ENCODE data around the gene ZNF444.
A peak's percentile ranks its signal among the peaks of the same experiment; 100 is the strongest.

The ZNF444 gene

GRCh38 chr19:56123266-56123891, 17.7 kb upstream of the ZNF444 start:
- DNase-seq: no peak

DNA sequence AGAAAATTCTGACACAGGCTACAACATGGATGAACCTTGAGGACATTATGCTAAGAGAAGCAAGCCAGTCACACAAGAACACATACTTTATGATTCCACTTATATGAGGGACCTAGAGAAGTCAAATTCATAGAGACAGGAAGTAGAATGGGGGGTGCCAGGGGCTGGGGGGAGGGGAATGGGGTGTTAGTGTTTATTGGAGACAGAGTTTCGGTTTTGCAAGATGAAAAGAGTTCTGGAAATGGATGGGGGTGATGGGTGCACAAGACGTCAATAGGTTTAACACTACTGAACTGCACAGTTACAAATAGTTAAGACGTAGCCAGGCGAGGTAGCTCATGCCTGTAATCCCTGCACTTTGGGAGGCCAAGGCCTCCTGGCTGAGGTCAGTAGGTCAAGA, 16.5 kb upstream of the ZNF444 start:
- DNase-seq: no peak

- no peak for DNase-seq
These were observed 15.1 kb upstream of the ZNF444 start for GRCh38 chr19:56125806-56126590.

- no peak for DNase-seq
These were observed 13.9 kb upstream of the ZNF444 start for GRCh38 chr19:56126983-56127780.

GRCh38 chr19:56130006-56130405, 11.1 kb upstream of the ZNF444 start:
- DNase-seq: no peak

DNA sequence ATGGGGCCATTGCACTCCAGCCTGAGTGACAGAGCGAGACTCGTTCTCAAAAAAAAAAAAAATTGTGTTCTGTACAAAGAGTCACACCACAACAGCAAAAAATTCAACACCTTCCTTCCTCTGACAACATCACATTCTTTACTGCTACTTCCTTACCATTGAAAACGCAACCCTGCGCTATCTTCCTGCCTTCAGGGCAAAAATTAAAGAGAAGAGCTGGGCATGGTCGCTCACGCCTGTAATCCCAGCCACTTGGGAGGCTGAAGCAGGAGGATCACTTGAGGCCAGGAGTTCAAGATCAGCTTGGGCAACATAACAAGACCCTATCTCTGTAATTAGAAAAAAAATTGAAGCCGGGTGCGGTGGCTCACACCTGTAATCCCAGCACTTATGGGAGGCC, 9.4 kb upstream of the ZNF444 start:
- no peak for DNase-seq

DNA sequence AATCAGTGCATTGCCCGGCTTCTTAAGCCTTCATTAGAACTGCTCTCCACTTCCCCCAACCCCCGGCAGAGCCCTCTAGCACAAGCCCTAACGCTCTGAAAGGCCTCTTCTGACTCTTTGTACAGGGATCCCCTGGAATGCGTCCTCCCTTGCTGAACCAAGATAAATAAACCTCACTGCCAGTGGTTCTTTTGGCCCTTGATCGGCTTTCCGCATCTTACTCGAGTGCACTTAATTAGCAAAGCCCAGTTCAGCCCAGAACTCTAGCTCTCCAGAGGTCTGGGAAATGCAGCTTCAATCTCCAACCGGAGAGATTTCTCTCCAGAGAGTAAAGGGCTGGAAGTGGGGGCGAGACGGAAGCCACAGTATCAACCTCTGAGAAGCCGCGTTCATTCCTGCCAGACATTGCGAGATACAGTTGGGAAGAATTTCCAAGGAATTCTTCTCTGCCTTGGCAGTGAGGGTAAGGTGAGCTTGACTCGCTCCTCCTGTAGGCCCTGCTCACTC, 8.7 kb upstream of the ZNF444 start:
- no peak for DNase-seq

GRCh38 chr19:56133858-56134653, 7.0 kb upstream of the ZNF444 start:
- no peak for DNase-seq

DNA sequence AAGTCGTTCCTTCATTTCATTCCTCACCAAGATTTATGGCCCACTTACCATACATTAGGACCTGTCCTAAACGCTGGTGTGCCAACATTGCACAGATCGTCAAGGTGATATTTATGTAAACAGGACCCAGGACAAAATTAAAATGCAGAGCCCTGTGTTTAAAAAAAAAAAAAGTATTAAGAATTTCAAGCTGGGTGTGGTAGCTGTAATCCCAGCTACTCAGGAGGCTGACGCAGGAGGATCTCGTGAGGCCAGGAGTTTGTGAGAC, 6.5 kb upstream of the ZNF444 start:
- DNase-seq: no peak

- DNase-seq: no peak
These were observed 4.7 kb upstream of the ZNF444 start for GRCh38 chr19:56136362-56136761.

DNA sequence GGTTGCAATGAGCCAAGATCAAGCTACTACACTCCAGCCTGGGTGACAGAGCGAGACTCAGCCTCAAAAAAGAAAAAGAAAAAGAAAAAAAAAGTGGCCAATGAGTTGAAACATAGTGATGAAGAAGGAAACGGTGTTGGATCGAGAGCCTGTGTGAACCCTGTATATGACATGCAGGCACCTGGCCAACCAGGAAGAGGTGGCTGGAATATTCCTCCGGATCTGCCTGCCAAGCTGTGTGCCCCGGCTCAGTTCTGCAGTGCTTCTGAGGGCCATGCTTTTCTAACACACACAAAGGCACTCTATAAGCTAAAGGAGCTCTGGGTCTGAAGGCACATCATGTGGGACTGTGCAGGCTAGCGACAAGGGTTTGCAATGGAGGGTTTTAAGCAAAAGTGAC, 3.7 kb upstream of the ZNF444 start:
- no peak for DNase-seq

GRCh38 chr19:56138069-56138468, 3.0 kb upstream of the ZNF444 start:
- no peak for DNase-seq

DNA sequence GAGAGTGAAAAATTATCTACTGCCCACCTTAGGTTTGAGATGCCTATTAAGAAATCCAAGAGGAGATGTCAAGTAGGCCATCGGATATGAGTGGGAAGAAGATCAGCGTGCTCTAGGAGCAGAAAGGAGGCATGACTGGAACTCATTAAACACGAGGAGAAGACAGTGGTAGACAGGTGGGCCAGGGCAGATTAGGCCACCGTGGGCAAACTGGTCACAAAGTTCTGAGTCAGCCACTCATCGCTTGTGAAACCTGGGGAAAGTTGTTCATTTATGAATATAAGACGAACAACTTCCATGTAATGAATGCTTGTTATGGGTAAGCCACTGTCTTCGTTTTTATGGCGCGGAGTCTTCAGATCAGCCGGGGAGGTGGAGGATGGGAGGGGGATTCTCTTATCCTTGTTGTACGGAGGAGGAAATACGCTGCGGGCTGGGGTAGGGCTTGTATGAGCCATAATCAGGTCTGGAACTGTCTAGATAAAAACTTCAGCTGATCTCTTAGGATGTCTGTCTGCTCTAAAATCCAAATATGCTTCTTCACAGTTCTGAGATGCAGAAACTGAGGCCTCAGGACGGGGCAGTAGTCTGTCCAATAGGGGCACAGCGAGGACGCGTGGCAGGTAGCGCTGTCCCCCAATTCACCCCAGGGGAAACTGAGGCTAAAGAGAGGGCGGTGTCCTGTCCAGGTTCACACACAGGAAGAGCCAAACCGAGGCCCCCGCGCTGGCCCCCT, 1.1 kb upstream of the ZNF444 start:
- peak; percentile 30 for DNase-seq

DNA sequence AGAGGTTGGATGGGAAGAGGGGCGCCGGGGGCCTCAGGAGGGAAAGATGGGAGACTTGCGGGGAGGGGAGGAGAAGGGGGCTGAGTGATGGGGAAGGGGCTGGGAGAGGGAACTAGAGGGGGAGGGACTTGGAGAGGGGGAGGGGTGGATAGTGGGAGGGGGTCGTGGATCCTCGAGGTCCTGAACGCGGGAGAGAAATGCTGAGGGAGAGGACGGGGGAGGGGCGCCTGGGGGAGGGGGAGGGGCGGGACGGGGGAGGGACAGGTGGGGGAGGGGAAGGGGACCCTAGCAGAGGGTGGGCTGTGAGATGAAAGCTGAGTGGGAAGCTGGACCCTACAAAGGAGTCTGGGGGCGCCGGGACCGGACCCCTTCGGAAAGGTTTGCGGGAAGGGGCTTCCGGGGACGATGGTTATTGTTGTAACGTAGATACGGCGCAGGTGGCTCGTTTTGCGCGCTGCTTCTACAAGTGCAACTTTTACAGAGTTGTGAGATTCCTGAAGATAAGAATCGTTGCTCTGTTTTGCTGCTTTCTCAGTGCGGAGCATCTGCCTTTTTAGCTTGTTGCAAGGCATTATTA, 418 bp downstream of the ZNF444 start:
- DNase-seq: peak; percentile 41

DNA sequence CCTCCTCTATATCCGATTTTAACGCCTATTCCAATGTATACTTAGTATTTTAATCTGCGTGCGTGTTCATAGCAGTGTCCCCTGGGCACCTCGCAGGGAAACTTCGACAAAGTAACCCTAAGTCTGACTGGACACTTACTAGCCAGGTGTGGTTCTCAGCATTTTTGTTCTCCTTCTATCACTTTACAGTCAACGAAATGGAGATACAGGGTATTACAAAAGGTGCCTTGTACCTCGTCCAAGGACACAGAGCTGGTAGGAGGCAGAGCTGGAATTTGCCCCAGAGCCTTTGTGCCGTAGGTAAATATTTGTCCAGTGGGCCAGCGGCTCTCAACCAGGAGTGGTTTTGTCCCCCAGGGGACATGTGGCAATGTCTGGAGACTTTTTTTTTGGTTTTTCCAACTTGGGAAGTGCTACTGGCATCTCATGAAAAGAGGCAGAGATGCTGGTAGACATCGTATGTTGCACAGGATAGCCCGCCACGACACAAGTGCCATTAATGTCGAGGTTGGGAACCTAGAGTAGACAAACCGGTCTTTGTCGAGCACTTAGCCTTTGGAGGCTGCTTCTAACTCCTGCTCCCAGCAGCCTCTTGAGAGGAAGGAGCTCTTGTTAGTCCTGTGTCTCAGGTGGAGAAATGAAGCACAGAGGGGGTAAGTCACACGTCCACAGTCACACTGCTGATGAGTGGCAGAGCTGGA, 1.1 kb downstream of the ZNF444 start:
- no peak for DNase-seq

DNA sequence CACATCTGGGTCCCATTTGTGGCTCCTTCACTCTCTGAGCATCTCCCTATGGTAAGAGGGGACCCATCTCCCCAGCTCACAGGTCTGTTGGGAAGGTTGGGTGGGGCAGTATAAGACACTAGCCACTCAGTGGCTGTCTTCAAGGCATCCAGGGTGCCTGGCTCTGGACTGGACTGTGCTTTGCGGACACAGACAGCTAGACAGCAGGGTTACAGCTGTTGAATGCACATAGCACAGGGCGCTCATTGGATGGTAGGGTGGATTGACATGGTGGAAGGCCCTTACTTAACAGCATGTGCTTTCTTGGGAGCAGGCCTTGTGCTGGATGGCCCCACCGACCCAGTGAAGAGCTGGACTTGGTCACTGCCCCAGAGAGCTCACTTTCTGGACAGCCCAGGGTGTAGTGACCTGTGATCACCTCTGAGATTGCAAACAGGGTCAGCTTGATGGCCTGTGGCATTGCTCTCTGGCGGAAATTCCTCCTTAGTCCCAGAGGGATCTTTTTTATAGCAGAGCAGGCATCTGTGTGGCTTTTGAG, 1.9 kb downstream of the ZNF444 start:
- DNase-seq: no peak

GRCh38 chr19:56144376-56144775, 3.3 kb downstream of the ZNF444 start:
- no peak for DNase-seq

DNA sequence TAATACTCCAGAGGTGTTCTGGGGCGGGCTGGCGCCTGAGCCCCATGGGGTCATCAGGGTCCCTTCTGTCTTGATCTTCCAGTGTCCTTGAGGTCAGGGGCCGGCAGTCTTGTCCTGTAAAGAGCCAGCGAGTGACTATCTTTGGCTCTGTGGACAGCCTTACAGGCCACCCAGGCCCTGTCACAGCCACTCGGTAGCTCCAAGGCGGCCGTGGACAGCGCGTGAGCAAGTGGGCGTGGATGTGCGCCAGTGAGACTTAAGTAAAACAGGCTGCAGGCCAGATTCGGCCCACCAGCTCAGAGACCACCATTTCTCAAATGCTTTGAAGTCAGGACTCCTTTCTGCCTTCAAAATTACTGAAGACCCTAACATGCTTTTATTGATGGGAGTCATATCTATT, 3.7 kb downstream of the ZNF444 start:
- no peak for DNase-seq

DNA sequence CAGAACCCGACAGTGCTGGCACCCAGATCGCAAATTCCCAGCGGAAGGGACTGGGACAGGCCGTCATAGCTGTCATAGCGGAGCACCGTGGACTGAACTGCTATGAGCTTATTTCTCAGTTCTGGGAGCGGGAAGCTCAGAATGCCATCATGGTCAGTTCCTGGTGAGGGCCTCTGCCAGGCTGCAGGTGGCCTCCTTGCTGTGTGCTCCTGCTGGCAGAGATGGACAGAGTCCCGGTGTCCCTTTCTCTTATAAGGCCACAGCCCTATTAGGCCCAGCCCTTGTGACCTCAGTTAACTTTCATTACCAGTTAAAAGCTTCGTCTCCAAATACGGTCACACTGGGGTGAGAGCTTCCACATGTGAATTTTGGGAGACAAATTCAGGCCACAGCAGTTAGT, 4.6 kb downstream of the ZNF444 start:
- no peak for DNase-seq

DNA sequence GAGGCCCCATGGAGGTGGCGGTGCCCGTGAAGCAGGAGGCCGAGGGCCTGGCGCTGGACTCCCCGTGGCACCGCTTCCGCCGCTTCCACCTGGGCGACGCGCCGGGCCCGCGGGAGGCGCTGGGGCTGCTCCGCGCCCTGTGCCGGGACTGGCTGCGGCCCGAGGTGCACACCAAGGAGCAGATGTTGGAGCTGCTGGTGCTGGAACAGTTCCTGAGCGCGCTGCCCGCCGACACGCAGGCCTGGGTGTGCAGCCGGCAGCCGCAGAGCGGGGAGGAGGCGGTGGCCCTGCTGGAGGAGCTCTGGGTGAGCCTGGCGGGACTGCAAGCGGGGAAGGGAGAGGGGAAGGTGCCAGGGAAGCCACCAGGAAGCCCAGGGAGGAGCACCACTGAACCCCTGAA, 5.8 kb downstream of the ZNF444 start:
- DNase-seq: no peak

DNA sequence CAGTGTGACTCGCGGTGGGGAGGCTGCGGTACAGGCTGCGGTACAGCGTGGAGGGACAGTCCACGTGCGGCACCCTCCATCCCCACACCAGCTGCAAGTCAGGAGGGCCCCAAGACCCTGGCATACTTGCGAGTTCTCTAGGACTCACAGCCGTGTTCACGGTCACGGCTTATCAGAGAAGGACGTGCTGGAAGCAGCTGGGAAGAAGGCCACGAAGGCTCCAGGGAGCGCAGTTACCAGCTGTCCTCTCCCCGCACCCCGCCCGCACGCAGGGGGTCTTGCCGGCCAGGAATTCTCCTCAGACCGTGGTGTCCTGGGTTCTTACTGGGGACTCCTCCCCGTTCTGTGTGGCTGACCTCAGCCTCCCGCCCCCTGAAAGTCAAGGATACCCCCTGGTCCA, 6.2 kb downstream of the ZNF444 start:
- no peak for DNase-seq
